DMS 273 (cell line): ENCODE data around the gene HOXD12.

Experiments used
- DNase-seq: peaks from one replicate; lab custom pipeline; 2025; ENCODE audit not compliant: unreplicated experiment; lab: John Stamatoyannopoulos, UW

HOXD12 gene

GRCh38 chr2:176130957-176131847, 31.6 kb downstream of the HOXD12 start:
- no peak for DNase-seq

- no peak for DNase-seq
Measured at GRCh38 chr2:176131848-176132158, 32.2 kb downstream of the HOXD12 start.

GRCh38 chr2:176132205-176133171, 32.9 kb downstream of the HOXD12 start:
- no peak for DNase-seq

- no peak for DNase-seq
Measured at GRCh38 chr2:176133389-176133788, 33.8 kb downstream of the HOXD12 start.

GRCh38 chr2:176134035-176134434, 34.4 kb downstream of the HOXD12 start:
- no peak for DNase-seq

- peak; percentile 59 for DNase-seq
Measured at GRCh38 chr2:176135035-176135440, 35.4 kb downstream of the HOXD12 start.

- peak; percentile 68 for DNase-seq
Measured at GRCh38 chr2:176136374-176137251, 37.0 kb downstream of the HOXD12 start.

GRCh38 chr2:176137252-176137580, 37.6 kb downstream of the HOXD12 start:
- no peak for DNase-seq

GRCh38 chr2:176137906-176138305, 38.3 kb downstream of the HOXD12 start:
- no peak for DNase-seq

- no peak for DNase-seq
Measured at GRCh38 chr2:176138526-176138922, 38.9 kb downstream of the HOXD12 start.

- no peak for DNase-seq
Measured at GRCh38 chr2:176138923-176139660, 39.5 kb downstream of the HOXD12 start.

- no peak for DNase-seq
Measured at GRCh38 chr2:176139661-176140512, 40.3 kb downstream of the HOXD12 start.

- peak; percentile 95 for DNase-seq
Measured at GRCh38 chr2:176140513-176141317, 41.1 kb downstream of the HOXD12 start.

GRCh38 chr2:176142281-176142680, 42.7 kb downstream of the HOXD12 start:
- DNase-seq = no peak

- no peak for DNase-seq
Measured at GRCh38 chr2:176145085-176145969, 45.7 kb downstream of the HOXD12 start.

GRCh38 chr2:176146101-176146500, 46.5 kb downstream of the HOXD12 start:
- DNase-seq = no peak

GRCh38 chr2:176146645-176147044, 47.0 kb downstream of the HOXD12 start:
- DNase-seq = no peak
